GM12878 (cell line): ENCODE data around the gene PSME3. TPM values are rescaled to one million over a fixed set of nuclear protein-coding genes. Genes with fewer than 3 reads are reported as not detected.

Source experiments
- ATAC-seq: fragments of 200-7000 bp; cut with Tn5 transposase; 3 replicates; pipeline ENCODE4 v1.9.1; 2020; ENCODE audit warnings: mild to moderate bottlenecking, moderate library complexity
- BruUV-seq: library from RNA; stranded (reverse); fragments of 400-500 nt; replicated peaks from 2 replicates; lab custom pipeline; 2021; lab: Mats Ljungman, UMichigan
- CTCF ChIA-PET: fragments of 300-600 bp; sonication (Branson Sonifier 250); formaldehyde crosslinking; extraction: SDS; loops from one replicate; lab custom pipeline; 2021; ENCODE audit warnings: inconsistent platforms; lab: Yijun Ruan, JAX
- POLR2A ChIA-PET: fragments of 350-600 bp; formaldehyde crosslinking; extraction: SDS; loops from one replicate; lab custom pipeline; 2021; ENCODE audit warnings: inconsistent platforms; lab: Charles Lee
- RAD21 ChIA-PET: fragments of 300-600 bp; sonication (Branson Sonifier 250); formaldehyde crosslinking; loops from one replicate; lab custom pipeline; 2023; ENCODE audit warnings: antibody characterized with exemption; ENCODE audit not compliant: unreplicated experiment; lab: Charles Lee
- SMC1A ChIA-PET: fragments of 300-600 bp; sonication (Branson Sonifier 250); formaldehyde crosslinking; loops from one replicate; lab custom pipeline; 2023; ENCODE audit not compliant: unreplicated experiment, uncharacterized antibody; lab: Charles Lee
- DNase-seq: peaks from one replicate; pipeline ENCODE4 v3.0.0-alpha.2; 2011; ENCODE audit warnings: low read depth, low spot score
- FAIRE-seq: peaks from 3 replicates; lab custom pipeline; 2011; peaks lifted over from hg19 to GRCh38; lab: Jason Lieb, UNC
- H2AFZ ChIP-seq: 2 replicates; pipeline ENCODE4 v1.6.0; 2011; ENCODE audit warnings: low read depth, low read length, control low read depth; ENCODE audit not compliant: control insufficient read depth
- H3K27ac ChIP-seq: 2 replicates; pipeline ENCODE4 v1.5.1; 2011; ENCODE audit warnings: control low read depth; ENCODE audit not compliant: control insufficient read depth, insufficient read depth
- H3K27me3 ChIP-seq, 2 experiments: replicated peaks in 1 of 2; 2 replicates each; pipeline versions ENCODE4 v1.6.0 to v1.6.1; 2011; ENCODE audit warnings: low read length in 1 of 2; ENCODE audit not compliant: control insufficient read depth in 2 of 2, insufficient read depth in 2 of 2
- H3K36me3 ChIP-seq, 2 experiments: 2 replicates each; pipeline ENCODE4 v1.5.1; 2011; ENCODE audit warnings: low read length in 1 of 2; ENCODE audit not compliant: control insufficient read depth in 2 of 2, insufficient read depth in 2 of 2
- H3K4me1 ChIP-seq: 2 replicates; pipeline ENCODE4 v1.6.1; 2011; ENCODE audit warnings: mild to moderate bottlenecking, low read length, moderate library complexity, mixed read lengths; ENCODE audit not compliant: control insufficient read depth, insufficient read depth
- H3K4me2 ChIP-seq: 2 replicates; pipeline ENCODE4 v1.6.0; 2011; ENCODE audit warnings: control low read depth; ENCODE audit not compliant: control insufficient read depth, insufficient read depth
- H3K4me3 ChIP-seq: fragments of 200-600 bp; sonication (generic); 2 replicates; pipeline ENCODE4 v1.5.1; 2016
- H3K79me2 ChIP-seq: 2 replicates; pipeline ENCODE4 v1.6.0; 2011; ENCODE audit warnings: low read length; ENCODE audit not compliant: control insufficient read depth, insufficient read depth
- H3K9ac ChIP-seq: 2 replicates; pipeline ENCODE4 v1.8.0; 2011; ENCODE audit warnings: low read length, control low read depth, mixed read lengths; ENCODE audit not compliant: control insufficient read depth, insufficient read depth
- H3K9me3 ChIP-seq: replicated peaks from 3 replicates; pipeline ENCODE4 v1.5.1; 2011; ENCODE audit warnings: mild to moderate bottlenecking, low read length; ENCODE audit not compliant: control insufficient read depth, insufficient read depth
- H4K20me1 ChIP-seq: 2 replicates; pipeline ENCODE4 v1.6.0; 2011; ENCODE audit not compliant: control insufficient read depth, insufficient read depth
- BCL11A ChIP-seq: IDR thresholded peaks from 2 replicates; pipeline ENCODE4 v1.6.1; 2011; ENCODE audit warnings: low read depth, low read length
- CBX5 ChIP-seq: sonication (generic); IDR thresholded peaks from 2 replicates; pipeline ENCODE4 v1.6.1; 2016; ENCODE audit warnings: low read depth, moderate library complexity, mild to moderate bottlenecking, inconsistent platforms
- CHD4 ChIP-seq: fragments of 200-600 bp; sonication (generic); IDR thresholded peaks from 2 replicates; pipeline ENCODE4 v1.6.1; 2016; ENCODE audit warnings: mild to moderate bottlenecking
- EGR1 ChIP-seq, 2 experiments: IDR thresholded peaks; 1 replicate in 1 of 2; 2 replicates in 1 of 2; pipeline ENCODE4 v1.6.1; 2011 to 2012; ENCODE audit warnings: low read depth in 2 of 2, low read length in 2 of 2, borderline replicate concordance in 1 of 2, mild to moderate bottlenecking in 1 of 2, moderate library complexity in 1 of 2
- HDGF ChIP-seq: fragments of 450-650 bp; IDR thresholded peaks from 2 replicates; pipeline ENCODE4 v1.6.1; 2016; ENCODE audit warnings: antibody characterized with exemption
- IKZF2 ChIP-seq, 2 experiments: fragments of 450-650 bp; IDR thresholded peaks; 2 replicates each; pipeline ENCODE4 v1.6.1; 2017; ENCODE audit warnings: mild to moderate bottlenecking in 2 of 2, moderate library complexity in 2 of 2
- MLLT1 ChIP-seq: fragments of 450-650 bp; IDR thresholded peaks from 2 replicates; pipeline ENCODE4 v1.6.1; 2016; ENCODE audit warnings: mild to moderate bottlenecking
- MTA3 ChIP-seq: IDR thresholded peaks from 2 replicates; pipeline ENCODE4 v1.6.1; 2012; ENCODE audit warnings: low read length, inconsistent platforms, borderline replicate concordance
- NR2C2 ChIP-seq: IDR thresholded peaks from 2 replicates; pipeline ENCODE4 v1.6.1; 2011; ENCODE audit warnings: borderline replicate concordance, low read depth; ENCODE audit not compliant: control insufficient read depth, insufficient read length
- TCF12 ChIP-seq: IDR thresholded peaks from 2 replicates; pipeline ENCODE4 v1.6.1; 2011; ENCODE audit warnings: low read depth, mild to moderate bottlenecking, low read length
- ZNF622 ChIP-seq: fragments of 450-650 bp; IDR thresholded peaks from 2 replicates; pipeline ENCODE4 v1.6.1; 2017; ENCODE audit warnings: mild to moderate bottlenecking, inconsistent platforms
- ZZZ3 ChIP-seq: IDR thresholded peaks from 2 replicates; pipeline ENCODE4 v1.6.1; 2011; ENCODE audit warnings: low read depth; ENCODE audit not compliant: control insufficient read depth, insufficient read length
- WGBS: methylation state at CpG from one replicate; pipeline ENCODE4 v1.1.6; 2016; ENCODE audit warnings: low lambda C conversion rate; ENCODE audit not compliant: insufficient replicate concordance, insufficient coverage; ENCODE audit errors: missing lambda C conversion rate; 5-methylcytosine and 5-hydroxymethylcytosine counted together
- in situ Hi-C: fragments of 300-500 bp; cut with MboI; formaldehyde crosslinking; loops from 9 replicates; pipeline ENCODE4 v1.14.3; 2018; ENCODE audit warnings: mixed read lengths
- intact Hi-C: fragments of 100-400 bp; cut with micrococcal nuclease; formaldehyde crosslinking; loops from one replicate; pipeline ENCODE4 v1.14.2; 2022; ENCODE audit not compliant: unreplicated experiment
- polyA plus RNA-seq, 11 experiments: library from polyadenylated mRNA; depleted of rRNA in 4 of 11; unstranded in 6 of 11; stranded (reverse) in 5 of 11; fragments of >200 nt; fragmentation: Nextera tagmentation in 4 of 11; fragmentation: Illumina TruSeq in 1 of 11; extraction: Ambion mirVana in 4 of 11; extraction: Trizol in 1 of 11; gene quantifications; 1 replicate in 1 of 11; 2 replicates in 10 of 11; pipeline versions ENCODE4 v1.2.1 to v1.2.3, GENCODE V29; 2011 to 2016; ENCODE audit warnings: inconsistent platforms in 2 of 11, missing spikeins in 2 of 11, low read depth in 1 of 11
- total RNA-seq, 4 experiments: library from RNA; depleted of rRNA in 3 of 4; stranded (reverse); fragments of >200 nt in 3 of 4; fragmentation: Illumina TruSeq in 1 of 4; extraction: Trizol in 1 of 4; gene quantifications; 2 replicates each; pipeline versions ENCODE4 v1.2.1 to v1.2.3, GENCODE V29; 2013 to 2021
- TF ChIP-seq, protein P1 (sequence below): IDR thresholded peaks from 2 replicates; pipeline ENCODE4 v1.6.1; 2011; ENCODE audit warnings: low read depth, low read length, improper control_type of control experiment, borderline replicate concordance
- TF ChIP-seq, protein P2 (sequence below): fragments of 450-650 bp; IDR thresholded peaks from 2 replicates; pipeline ENCODE4 v1.6.1; 2014; ENCODE audit warnings: mild to moderate bottlenecking
- TF ChIP-seq, protein P3 (sequence below): IDR thresholded peaks from 2 replicates; pipeline ENCODE4 v1.6.1; 2012; ENCODE audit warnings: low read depth, low read length, improper control_type of control experiment
- TF ChIP-seq, protein P4 (sequence below): IDR thresholded peaks from 2 replicates; pipeline ENCODE4 v1.6.1; 2011; ENCODE audit warnings: mild to moderate bottlenecking, low read depth, low read length, moderate library complexity; ENCODE audit not compliant: insufficient replicate concordance

PSME3 gene
- total and polyA plus RNA-seq, 10 of the 15 experiments (the other 5 are each of a cell fraction or from before 2014, with no cell fraction given), result 26.9 to 330 (median 137) TPM

DNA sequence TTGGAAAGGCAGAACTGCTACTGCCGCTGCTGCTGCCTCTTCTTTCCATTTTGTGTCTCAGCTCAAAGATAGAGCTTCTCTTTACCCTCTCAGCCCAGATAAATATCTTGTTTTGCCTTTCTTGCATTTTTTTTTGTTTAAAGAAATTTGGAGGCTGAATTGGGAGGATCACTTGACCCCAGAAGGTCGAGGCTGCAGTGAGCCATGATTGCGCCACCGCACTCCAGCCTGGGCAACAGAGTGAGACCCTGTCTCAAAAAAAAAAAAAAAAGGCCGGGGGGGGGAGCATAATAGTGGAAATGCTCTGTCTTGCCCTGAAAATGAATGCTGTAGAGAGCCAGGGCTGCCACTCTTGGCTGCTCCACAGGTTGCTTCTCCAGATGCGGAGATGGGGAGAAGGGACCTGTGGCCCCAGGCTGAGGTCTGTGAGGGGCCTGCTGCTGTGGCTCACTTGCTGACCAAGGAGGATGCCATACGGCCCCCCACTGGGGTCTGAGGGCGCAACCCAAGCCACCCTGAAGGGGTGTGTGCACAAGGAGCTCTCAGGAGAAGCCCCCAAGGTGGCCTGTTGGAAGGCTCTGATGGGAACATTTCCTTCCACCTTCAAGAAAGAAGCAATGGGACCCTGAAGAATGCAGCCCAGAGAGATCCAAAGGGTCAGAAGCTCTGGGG lies 45.9 kb downstream of the PSME3 start:
- BruUV-seq, result no TSS peak
- H3K4me2 ChIP-seq, result no peak overlapping the region
- no peak for TF ChIP-seq MTA3
- no peak for TF ChIP-seq TCF12
- no peak for TF ChIP-seq IKZF2 (IDR thresholded peaks at IDR 0.05)
- no peak for TF ChIP-seq BCL11A
- TF ChIP-seq CHD4, result no peak
- TF ChIP-seq, protein P1, sequence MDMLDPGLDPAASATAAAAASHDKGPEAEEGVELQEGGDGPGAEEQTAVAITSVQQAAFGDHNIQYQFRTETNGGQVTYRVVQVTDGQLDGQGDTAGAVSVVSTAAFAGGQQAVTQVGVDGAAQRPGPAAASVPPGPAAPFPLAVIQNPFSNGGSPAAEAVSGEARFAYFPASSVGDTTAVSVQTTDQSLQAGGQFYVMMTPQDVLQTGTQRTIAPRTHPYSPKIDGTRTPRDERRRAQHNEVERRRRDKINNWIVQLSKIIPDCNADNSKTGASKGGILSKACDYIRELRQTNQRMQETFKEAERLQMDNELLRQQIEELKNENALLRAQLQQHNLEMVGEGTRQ, result no peak
- no peak for TF ChIP-seq CBX5
- TF ChIP-seq, protein P2, sequence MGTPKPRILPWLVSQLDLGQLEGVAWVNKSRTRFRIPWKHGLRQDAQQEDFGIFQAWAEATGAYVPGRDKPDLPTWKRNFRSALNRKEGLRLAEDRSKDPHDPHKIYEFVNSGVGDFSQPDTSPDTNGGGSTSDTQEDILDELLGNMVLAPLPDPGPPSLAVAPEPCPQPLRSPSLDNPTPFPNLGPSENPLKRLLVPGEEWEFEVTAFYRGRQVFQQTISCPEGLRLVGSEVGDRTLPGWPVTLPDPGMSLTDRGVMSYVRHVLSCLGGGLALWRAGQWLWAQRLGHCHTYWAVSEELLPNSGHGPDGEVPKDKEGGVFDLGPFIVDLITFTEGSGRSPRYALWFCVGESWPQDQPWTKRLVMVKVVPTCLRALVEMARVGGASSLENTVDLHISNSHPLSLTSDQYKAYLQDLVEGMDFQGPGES, result no peak
- TF ChIP-seq ZZZ3, result no peak
- TF ChIP-seq, protein P3, sequence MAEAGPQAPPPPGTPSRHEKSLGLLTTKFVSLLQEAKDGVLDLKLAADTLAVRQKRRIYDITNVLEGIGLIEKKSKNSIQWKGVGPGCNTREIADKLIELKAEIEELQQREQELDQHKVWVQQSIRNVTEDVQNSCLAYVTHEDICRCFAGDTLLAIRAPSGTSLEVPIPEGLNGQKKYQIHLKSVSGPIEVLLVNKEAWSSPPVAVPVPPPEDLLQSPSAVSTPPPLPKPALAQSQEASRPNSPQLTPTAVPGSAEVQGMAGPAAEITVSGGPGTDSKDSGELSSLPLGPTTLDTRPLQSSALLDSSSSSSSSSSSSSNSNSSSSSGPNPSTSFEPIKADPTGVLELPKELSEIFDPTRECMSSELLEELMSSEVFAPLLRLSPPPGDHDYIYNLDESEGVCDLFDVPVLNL, result no peak
- no peak for TF ChIP-seq HDGF
- TF ChIP-seq, protein P4, sequence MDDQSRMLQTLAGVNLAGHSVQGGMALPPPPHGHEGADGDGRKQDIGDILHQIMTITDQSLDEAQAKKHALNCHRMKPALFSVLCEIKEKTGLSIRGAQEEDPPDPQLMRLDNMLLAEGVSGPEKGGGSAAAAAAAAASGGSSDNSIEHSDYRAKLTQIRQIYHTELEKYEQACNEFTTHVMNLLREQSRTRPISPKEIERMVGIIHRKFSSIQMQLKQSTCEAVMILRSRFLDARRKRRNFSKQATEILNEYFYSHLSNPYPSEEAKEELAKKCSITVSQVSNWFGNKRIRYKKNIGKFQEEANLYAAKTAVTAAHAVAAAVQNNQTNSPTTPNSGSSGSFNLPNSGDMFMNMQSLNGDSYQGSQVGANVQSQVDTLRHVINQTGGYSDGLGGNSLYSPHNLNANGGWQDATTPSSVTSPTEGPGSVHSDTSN, result no peak
- no peak for TF ChIP-seq NR2C2
- no peak for TF ChIP-seq MLLT1
- no peak for TF ChIP-seq EGR1 (IDR thresholded peaks at IDR 0.05; ENCODE audit: borderline replicate concordance in 1 of 2, low read depth in 2 of 2, low read length in 2 of 2)
- no peak for TF ChIP-seq ZNF622
- TF ChIP-seq, all 136 proteins: peak for 0

More for the DNA sequence above, 45.9 kb downstream of the PSME3 start:
- FAIRE-seq, result no peak
- Histone ChIP-seq H3K36me3 (no peaks in the 10 kb centered on the region), H3K4me3 (no peak overlapping the region), H3K79me2 (no peaks in the 10 kb centered on the region), H2AFZ (no peak overlapping the region), H3K4me1 (no peaks in the 10 kb centered on the region), H3K27ac (no peak overlapping the region), H3K9ac (no peak overlapping the region), H3K9me3 (no peaks in the 10 kb centered on the region), H4K20me1 (no peaks in the 10 kb centered on the region), H3K27me3 (no peaks in the 10 kb centered on the region; a peak in 2 of 4 replicates)
- DNase-seq, result no peak
- ChIA-PET POLR2A (no interaction called here), CTCF (no interaction called here), RAD21 (no interaction called here), SMC1A (no interaction called here)
- WGBS, result 57% methylated on average over 7 of the region's 8 CpGs
- intact Hi-C loops (no loop called here), in situ Hi-C loops (no loop called here)
- no peak for ATAC-seq
